ENCODE data around the gene SNX6. TPM values are rescaled to one million over a fixed set of nuclear protein-coding genes. Genes with fewer than 3 reads are reported as not detected.

SNX6 gene
- total and polyA plus RNA-seq, 9 of the 15 experiments (the other 6 are each of a cell fraction or from before 2014, with no cell fraction given): 34.6 to 111 (median 57.5) TPM

GRCh38 chr14:34539407-34540180 is 90.4 kb downstream of the SNX6 start, which contains the start of gene EAPP (continued):
- TF ChIP-seq, protein P1, sequence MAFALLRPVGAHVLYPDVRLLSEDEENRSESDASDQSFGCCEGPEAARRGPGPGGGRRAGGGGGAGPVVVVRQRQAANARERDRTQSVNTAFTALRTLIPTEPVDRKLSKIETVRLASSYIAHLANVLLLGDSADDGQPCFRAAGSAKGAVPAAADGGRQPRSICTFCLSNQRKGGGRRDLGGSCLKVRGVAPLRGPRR (CRISPR knock-in tag; IDR thresholded peaks at IDR 0.05): no peak
- TF ChIP-seq CHCHD3 (CRISPR knock-in tag; IDR thresholded peaks at IDR 0.05) (no peak), OTX1 (CRISPR knock-in tag; IDR thresholded peaks at IDR 0.05) (no peak), ZNF780A (CRISPR knock-in tag; IDR thresholded peaks at IDR 0.05) (no peak), ZFPM2 (CRISPR knock-in tag; IDR thresholded peaks at IDR 0.05) (no peak), RNF219 (CRISPR knock-in tag; IDR thresholded peaks at IDR 0.05) (no peak), CBFA2T3 (IDR thresholded peaks at IDR 0.05) (no peak), CBX5 (IDR thresholded peaks at IDR 0.05; ENCODE audit: borderline replicate concordance, low read depth) (no peak), ZNF408 (CRISPR knock-in tag; IDR thresholded peaks at IDR 0.05; ENCODE audit: low read depth) (no peak), FOXP1 (CRISPR knock-in tag; IDR thresholded peaks at IDR 0.05) (no peak), E2F3 (CRISPR knock-in tag; IDR thresholded peaks at IDR 0.05) (no peak), ZNF586 (CRISPR knock-in tag; conservative IDR thresholded peaks at IDR 0.05) (no peak), TEAD1 (CRISPR knock-in tag; IDR thresholded peaks at IDR 0.05) (0 out of 4 replicates have a peak, but pooled peaks of 1 of the 2 experiments have one; percentile 14), ZNF830 (CRISPR knock-in tag; IDR thresholded peaks at IDR 0.05) (no peak), TAF15 (IDR thresholded peaks at IDR 0.05; ENCODE audit: low read depth, low read length) (no peak), MEF2A (IDR thresholded peaks at IDR 0.05; ENCODE audit: control insufficient read depth, low read depth, low read length) (no peak), NUFIP1 (IDR thresholded peaks at IDR 0.05; ENCODE audit: partially characterized antibody) (no peak)
- TF ChIP-seq, protein P2, sequence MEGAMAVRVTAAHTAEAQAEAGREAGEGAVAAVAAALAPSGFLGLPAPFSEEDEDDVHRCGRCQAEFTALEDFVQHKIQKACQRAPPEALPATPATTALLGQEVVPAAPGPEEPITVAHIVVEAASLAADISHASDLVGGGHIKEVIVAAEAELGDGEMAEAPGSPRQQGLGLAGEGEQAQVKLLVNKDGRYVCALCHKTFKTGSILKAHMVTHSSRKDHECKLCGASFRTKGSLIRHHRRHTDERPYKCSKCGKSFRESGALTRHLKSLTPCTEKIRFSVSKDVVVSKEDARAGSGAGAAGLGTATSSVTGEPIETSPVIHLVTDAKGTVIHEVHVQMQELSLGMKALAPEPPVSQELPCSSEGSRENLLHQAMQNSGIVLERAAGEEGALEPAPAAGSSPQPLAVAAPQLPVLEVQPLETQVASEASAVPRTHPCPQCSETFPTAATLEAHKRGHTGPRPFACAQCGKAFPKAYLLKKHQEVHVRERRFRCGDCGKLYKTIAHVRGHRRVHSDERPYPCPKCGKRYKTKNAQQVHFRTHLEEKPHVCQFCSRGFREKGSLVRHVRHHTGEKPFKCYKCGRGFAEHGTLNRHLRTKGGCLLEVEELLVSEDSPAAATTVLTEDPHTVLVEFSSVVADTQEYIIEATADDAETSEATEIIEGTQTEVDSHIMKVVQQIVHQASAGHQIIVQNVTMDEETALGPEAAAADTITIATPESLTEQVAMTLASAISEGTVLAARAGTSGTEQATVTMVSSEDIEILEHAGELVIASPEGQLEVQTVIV (CRISPR knock-in tag; IDR thresholded peaks at IDR 0.05; ENCODE audit: borderline replicate concordance): no peak
- TF ChIP-seq, protein P3, sequence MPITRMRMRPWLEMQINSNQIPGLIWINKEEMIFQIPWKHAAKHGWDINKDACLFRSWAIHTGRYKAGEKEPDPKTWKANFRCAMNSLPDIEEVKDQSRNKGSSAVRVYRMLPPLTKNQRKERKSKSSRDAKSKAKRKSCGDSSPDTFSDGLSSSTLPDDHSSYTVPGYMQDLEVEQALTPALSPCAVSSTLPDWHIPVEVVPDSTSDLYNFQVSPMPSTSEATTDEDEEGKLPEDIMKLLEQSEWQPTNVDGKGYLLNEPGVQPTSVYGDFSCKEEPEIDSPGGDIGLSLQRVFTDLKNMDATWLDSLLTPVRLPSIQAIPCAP (CRISPR knock-in tag; IDR thresholded peaks at IDR 0.05; ENCODE audit: borderline replicate concordance): no peak
- TF ChIP-seq, protein P4, sequence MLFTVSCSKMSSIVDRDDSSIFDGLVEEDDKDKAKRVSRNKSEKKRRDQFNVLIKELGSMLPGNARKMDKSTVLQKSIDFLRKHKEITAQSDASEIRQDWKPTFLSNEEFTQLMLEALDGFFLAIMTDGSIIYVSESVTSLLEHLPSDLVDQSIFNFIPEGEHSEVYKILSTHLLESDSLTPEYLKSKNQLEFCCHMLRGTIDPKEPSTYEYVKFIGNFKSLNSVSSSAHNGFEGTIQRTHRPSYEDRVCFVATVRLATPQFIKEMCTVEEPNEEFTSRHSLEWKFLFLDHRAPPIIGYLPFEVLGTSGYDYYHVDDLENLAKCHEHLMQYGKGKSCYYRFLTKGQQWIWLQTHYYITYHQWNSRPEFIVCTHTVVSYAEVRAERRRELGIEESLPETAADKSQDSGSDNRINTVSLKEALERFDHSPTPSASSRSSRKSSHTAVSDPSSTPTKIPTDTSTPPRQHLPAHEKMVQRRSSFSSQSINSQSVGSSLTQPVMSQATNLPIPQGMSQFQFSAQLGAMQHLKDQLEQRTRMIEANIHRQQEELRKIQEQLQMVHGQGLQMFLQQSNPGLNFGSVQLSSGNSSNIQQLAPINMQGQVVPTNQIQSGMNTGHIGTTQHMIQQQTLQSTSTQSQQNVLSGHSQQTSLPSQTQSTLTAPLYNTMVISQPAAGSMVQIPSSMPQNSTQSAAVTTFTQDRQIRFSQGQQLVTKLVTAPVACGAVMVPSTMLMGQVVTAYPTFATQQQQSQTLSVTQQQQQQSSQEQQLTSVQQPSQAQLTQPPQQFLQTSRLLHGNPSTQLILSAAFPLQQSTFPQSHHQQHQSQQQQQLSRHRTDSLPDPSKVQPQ (CRISPR knock-in tag; IDR thresholded peaks at IDR 0.05; ENCODE audit: borderline replicate concordance): no peak

All from K562 (cell line).